NCI-H446 treated with DMSO at 0.1 percent for 48 hours (cell line): ENCODE data around the gene NIF3L1.
A peak's percentile ranks its signal among the peaks of the same experiment; 100 is the strongest.

ENCODE experiments used
- DNase-seq: peaks from one replicate; lab custom pipeline; 2025; lab: John Stamatoyannopoulos, UW

The NIF3L1 gene

GRCh38 chr2:200888704-200889625 is at the start of gene NIF3L1, which contains the start of gene PPIL3:
Gene NIF3L1 (plus strand): TSS chr2:200889371. CDS start chr2:200891944, 2,573 bp downstream.
Gene PPIL3 (minus strand): TSS chr2:200889077. CDS start chr2:200887615, 1,462 bp downstream.
- peak; percentile 93 for DNase-seq

- no peak for DNase-seq
Measured at GRCh38 chr2:200839513-200839912, 49.7 kb upstream of the NIF3L1 start.

- DNase-seq, result no peak
Measured at GRCh38 chr2:200843993-200844948, 44.9 kb upstream of the NIF3L1 start.

GRCh38 chr2:200845194-200845593 is 44.0 kb upstream of the NIF3L1 start:
- DNase-seq, result no peak

DNA sequence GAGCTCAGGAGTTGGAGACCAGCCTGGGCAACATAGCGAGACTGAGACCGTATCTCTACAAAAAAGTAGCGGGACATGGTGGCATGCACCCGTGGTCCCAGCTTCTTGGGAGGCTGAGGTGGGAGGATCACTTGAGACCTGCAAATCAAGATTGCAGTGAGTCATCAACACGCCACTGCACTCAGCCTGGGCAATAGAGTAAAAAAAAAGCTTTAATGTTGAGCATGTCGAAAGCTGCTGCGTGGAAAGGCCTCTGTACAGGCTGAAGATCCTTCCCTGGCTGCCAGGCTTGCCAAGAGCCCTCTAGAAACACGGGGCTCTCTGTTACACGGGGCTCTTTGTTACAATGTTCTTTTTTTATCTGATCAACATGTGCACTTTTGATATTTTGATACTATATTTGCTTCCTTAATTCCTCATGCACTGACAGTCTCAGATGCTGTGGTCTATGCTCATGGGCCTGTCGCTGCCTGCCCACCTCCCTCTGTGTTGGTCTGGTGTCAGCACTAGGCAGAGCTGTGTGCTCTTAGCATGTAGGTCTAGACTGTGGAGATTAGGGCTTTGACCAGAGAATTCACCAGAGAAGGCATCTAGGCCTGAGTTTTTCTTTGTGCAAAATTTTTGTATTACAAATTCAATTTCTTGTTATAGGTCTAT is 43.4 kb upstream of the NIF3L1 start:
- no peak for DNase-seq

- DNase-seq, result no peak
Measured at GRCh38 chr2:200847269-200847668, 41.9 kb upstream of the NIF3L1 start.

GRCh38 chr2:200847939-200848338 is 41.2 kb upstream of the NIF3L1 start:
- no peak for DNase-seq

DNA sequence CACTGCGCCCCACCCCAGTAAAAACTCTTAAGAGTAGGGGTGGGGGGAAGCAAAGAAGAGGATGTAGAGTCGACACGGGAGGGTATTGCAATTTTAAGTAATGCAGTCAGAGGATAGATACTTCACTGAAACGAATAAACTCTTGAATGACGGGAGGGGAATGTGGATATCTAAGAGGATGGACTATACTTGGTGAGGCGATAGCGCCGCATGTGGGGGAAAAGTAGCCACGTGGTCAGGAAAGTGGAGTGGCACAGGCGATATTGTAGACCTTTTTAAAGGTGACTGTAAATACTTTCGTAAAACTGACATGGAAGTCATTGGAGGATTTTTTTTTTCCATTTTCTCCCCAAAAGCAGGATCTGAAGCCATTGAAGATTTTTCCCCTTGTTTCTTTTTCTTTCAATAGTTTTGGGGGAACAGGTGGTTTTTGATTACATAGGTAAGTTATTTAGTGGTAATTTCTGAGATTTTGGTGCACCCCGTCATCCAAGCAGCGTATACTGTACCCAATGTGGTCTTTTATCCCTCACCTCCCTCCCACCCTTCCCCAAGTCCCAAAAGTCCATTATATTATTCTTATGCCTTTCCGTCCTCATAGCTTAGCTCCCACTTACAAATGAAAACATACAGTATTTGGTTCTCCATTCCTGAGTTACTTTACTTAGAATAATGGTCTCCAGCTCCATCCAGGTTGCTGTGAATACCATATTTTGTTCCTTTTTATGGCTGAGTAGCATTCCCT is 38.5 kb upstream of the NIF3L1 start:
- DNase-seq, result no peak

DNA sequence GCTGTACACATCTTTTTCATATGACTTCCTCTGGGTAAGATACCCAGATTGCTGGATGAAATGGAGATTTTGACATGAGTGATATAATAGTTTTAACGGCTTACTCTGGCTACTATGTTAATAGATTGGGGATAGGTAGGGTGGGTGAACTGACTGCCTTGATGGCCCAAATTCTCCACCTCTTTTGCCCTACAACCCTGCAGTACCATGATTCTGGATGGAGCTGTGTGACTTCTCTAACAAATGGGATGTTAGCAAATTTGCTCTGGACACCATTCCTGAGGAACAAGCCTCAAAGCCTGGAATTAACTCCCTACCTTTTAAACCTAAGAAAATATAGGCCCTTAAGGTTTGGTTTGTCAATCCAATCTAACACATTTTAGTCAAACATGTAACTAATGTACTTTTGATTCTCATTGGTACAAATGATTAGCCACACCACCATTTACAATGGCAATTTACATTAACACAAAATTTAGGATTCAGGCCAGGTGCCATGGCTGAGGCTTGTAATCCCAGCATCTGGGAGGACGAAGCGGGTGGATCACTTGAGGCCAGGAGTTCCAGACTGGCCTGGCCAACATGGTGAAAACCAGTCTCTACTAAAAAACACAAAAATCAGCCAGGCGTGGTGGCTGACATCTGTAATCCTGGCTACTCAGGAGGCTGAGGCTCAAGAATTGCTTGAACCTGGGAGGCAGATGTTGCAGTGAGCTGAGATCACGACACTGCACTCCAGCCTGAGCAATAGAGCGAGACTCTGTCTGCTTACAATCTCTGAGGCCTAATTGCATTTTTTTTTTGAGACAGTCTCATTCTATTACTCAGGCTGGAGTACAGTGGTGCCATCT is 37.5 kb upstream of the NIF3L1 start:
- DNase-seq, result no peak

DNA sequence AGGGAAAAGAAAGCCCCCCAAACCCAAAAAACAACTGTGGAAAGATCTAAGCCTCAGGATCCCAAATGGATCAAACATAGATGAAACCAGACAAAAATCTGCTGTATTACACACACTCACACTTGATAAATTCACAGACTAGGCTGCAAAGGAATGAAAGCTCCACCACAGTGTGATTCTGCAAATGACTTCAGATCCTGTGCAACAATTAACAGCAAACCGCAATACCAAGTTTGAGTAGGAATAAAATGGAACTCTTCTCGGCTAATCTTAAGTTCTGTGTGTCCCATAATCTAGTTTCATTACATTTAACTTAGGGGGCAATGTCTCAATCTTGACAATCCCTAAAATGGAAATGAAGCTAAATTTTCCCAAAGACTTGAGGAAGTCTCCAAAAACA is 36.6 kb upstream of the NIF3L1 start:
- no peak for DNase-seq

- no peak for DNase-seq
Measured at GRCh38 chr2:200856806-200857205, 32.4 kb upstream of the NIF3L1 start.

GRCh38 chr2:200860092-200860795 is 28.9 kb upstream of the NIF3L1 start:
- DNase-seq, result no peak

GRCh38 chr2:200861617-200862155 is 27.5 kb upstream of the NIF3L1 start:
- DNase-seq, result no peak

- DNase-seq, result peak; percentile 2
Measured at GRCh38 chr2:200862532-200863000, 26.6 kb upstream of the NIF3L1 start.

DNA sequence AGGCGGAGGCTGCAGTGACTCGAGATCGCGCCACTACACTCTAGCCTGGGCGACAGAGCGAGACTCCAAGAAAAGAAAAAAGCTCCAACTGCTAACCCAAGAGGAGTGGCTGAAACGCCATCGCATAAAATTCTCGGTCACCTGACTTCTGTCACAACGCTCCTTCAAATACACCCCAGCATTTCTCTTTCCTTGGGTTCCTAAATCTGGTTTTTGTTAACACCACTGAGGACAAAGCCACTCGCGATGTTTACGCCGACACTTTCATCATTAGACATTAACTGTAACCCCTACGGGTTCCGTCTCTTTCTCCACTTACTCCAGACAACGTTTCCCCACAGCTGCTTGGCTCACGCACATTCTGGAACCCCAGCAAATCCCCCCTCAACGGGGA is 25.4 kb upstream of the NIF3L1 start:
- no peak for DNase-seq

DNA sequence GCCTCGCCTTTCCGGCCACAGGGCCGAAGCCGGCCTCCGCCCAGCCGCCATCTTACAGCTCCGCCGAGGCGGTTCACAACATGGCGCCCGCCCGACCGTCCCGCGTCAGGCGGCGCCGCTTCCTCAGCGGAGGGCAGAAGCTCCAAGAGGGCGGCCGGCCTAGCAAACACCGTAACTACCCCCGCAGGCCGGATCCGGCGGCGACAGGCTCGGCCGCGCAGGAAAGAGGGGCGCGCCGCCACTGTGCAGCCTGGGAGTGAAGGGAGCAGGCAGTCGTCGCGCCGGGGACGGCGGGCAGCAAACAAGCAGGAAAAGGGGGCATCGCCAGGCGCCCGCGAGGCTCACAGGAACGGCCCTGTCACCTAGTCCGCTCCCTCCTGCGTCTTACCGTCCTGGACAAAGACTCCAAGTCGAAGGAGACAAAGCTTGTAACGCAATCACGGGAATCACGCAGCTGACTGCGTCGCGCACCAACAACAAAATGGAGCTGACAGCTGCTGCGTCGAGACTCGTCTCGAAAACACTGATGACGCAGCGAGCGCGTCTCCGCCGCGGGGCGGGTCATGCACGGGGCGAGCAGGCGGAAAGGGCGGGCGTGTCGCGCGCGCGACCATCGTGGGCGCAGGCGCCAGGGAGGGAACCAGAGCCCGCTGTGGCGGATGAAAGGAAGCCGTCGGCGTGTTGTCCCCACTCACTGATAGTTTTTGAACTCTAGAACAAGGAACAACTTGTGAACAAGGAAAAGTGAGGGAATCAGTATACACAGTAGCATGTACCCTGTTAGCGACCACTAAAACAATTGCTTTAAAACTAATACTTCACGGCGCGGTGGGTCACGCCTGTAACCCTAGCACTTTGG is 24.8 kb upstream of the NIF3L1 start, which contains the start of gene CLK1:
CLK1 (minus strand) TSS at position 483 of the 859 bp plus-strand sequence. CDS start 2,796 bp downstream, outside the sequence.
- DNase-seq, result peak; percentile 82

GRCh38 chr2:200869014-200869413 is 20.2 kb upstream of the NIF3L1 start:
- no peak for DNase-seq

DNA sequence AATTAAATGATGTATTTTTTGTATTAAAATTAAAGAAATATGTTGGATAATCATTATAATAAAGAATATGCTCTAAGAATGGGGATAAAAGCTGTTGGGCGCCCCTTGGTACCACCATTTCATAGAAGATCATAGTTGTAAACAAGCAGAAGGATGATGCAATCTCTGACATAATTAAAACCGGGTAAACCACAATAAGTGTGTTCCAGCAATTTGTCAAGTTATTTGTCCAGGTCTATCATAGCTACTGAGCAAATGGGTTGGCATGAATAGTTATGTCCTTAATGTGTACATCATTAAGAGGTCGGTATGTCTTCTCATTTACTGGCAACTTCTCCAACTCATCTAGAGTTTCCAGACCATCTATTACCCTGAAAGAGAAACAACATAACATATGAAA is 18.0 kb upstream of the NIF3L1 start:
- no peak for DNase-seq
